Neural cell (in vitro differentiated cells): ENCODE results near the gene ARHGAP42. TPM values are rescaled to one million over a fixed set of nuclear protein-coding genes. Genes with fewer than 3 reads are reported as not detected.

ENCODE experiments used
- H2AFZ ChIP-seq: fragments of 200-600, 300-800 bp; sonication (generic), shearing (Covaris generic); 2 replicates; pipeline ENCODE4 v1.6.0; 2014; ENCODE audit warnings: low read depth, mild to moderate bottlenecking, antibody characterized with exemption, low read length, moderate library complexity
- H3F3A ChIP-seq: fragments of 200-600 bp; shearing (Covaris generic); 2 replicates; pipeline ENCODE4 v1.6.1; 2016; ENCODE audit warnings: mild to moderate bottlenecking, moderate library complexity, mixed read lengths, antibody characterized with exemption, low read length; ENCODE audit not compliant: insufficient read depth, poor library complexity, severe bottlenecking
- H3K27ac ChIP-seq: fragments of 200-600, 300-800 bp; sonication (generic), shearing (Covaris generic); 2 replicates; pipeline ENCODE4 v1.5.1; 2014; ENCODE audit warnings: mild to moderate bottlenecking, low read length, moderate library complexity
- H3K27me3 ChIP-seq: fragments of 300-800, 200-600 bp; sonication (generic), shearing (Covaris generic); 2 replicates; pipeline ENCODE4 v1.6.0; 2014; ENCODE audit warnings: mild to moderate bottlenecking, low read depth, low read length, moderate library complexity; ENCODE audit not compliant: insufficient read depth
- H3K36me3 ChIP-seq: fragments of 300-800, 200-600 bp; sonication (generic), shearing (Covaris generic); 2 replicates; pipeline ENCODE4 v1.5.1; 2014; ENCODE audit warnings: mild to moderate bottlenecking, antibody characterized with exemption, low read length, moderate library complexity; ENCODE audit not compliant: insufficient read depth
- H3K4me2 ChIP-seq: fragments of 300-800, 200-600 bp; sonication (generic), shearing (Covaris generic); 2 replicates; pipeline ENCODE4 v1.6.0; 2014; ENCODE audit warnings: mild to moderate bottlenecking, low read length
- H3K4me3 ChIP-seq: fragments of 300-800, 200-600 bp; sonication (generic), shearing (Covaris generic); 2 replicates; pipeline ENCODE4 v1.5.1; 2014; ENCODE audit warnings: mild to moderate bottlenecking, low read length, moderate library complexity
- H3K79me2 ChIP-seq: fragments of 200-600 bp; shearing (Covaris generic); replicated peaks from 2 replicates; pipeline ENCODE4 v1.6.0; 2014; ENCODE audit warnings: mild to moderate bottlenecking, low read length, moderate library complexity; ENCODE audit not compliant: insufficient read depth
- H3K9ac ChIP-seq: fragments of 300-800, 200-600 bp; sonication (generic), shearing (Covaris generic); 2 replicates; pipeline ENCODE4 v1.6.1; 2016; ENCODE audit warnings: mild to moderate bottlenecking, low read length, mixed read lengths
- H3K9me2 ChIP-seq: fragments of 200-600 bp; shearing (Covaris generic); 2 replicates; pipeline ENCODE4 v1.6.1; 2016; ENCODE audit warnings: mild to moderate bottlenecking, low read length, mixed read lengths; ENCODE audit not compliant: insufficient read depth
- H3K9me3 ChIP-seq: fragments of 200-600, 300-800 bp; sonication (generic), shearing (Covaris generic); 2 replicates; pipeline ENCODE4 v1.6.1; 2016; ENCODE audit warnings: mild to moderate bottlenecking, mixed run types, low read length, moderate library complexity, mixed read lengths
- H4K20me1 ChIP-seq: fragments of 200-600 bp; shearing (Covaris generic); 2 replicates; pipeline ENCODE4 v1.6.1; 2016; ENCODE audit warnings: mild to moderate bottlenecking, mixed run types; ENCODE audit not compliant: insufficient read depth
- EP300 ChIP-seq: fragments of 450-650 bp; conservative IDR thresholded peaks from 2 replicates; pipeline ENCODE4 v1.6.1; 2014; ENCODE audit warnings: antibody characterized with exemption, mild to moderate bottlenecking, moderate library complexity; ENCODE audit not compliant: poor library complexity, severe bottlenecking
- EZH2 ChIP-seq: fragments of 200-600, 300-800 bp; shearing (Covaris generic), sonication (generic); IDR thresholded peaks from 2 replicates; pipeline ENCODE4 v1.6.1; 2014; ENCODE audit warnings: antibody characterized with exemption, low read length, borderline replicate concordance, mild to moderate bottlenecking; ENCODE audit not compliant: insufficient read depth, poor library complexity, severe bottlenecking
- MXI1 ChIP-seq: fragments of 450-650 bp; conservative IDR thresholded peaks from 2 replicates; pipeline ENCODE4 v1.6.1; 2014; ENCODE audit warnings: antibody characterized with exemption, mild to moderate bottlenecking; ENCODE audit not compliant: poor library complexity, severe bottlenecking
- POLR2AphosphoS5 ChIP-seq: IDR thresholded peaks from 2 replicates; pipeline ENCODE4 v1.6.1; 2012
- RAD21 ChIP-seq: fragments of 450-650 bp; conservative IDR thresholded peaks from 2 replicates; pipeline ENCODE4 v1.6.1; 2014; ENCODE audit warnings: antibody characterized with exemption, mild to moderate bottlenecking, moderate library complexity
- SMC3 ChIP-seq: fragments of 450-650 bp; conservative IDR thresholded peaks from 2 replicates; pipeline ENCODE4 v1.6.1; 2014; ENCODE audit warnings: antibody characterized with exemption, mild to moderate bottlenecking, moderate library complexity; ENCODE audit not compliant: poor library complexity
- TAF1 ChIP-seq: IDR thresholded peaks from 2 replicates; pipeline ENCODE4 v1.6.1; 2012; ENCODE audit warnings: low read depth
- polyA plus RNA-seq: library from polyadenylated mRNA; depleted of rRNA; stranded (reverse); fragments of >200 nt; gene quantifications from 2 replicates; pipeline ENCODE4 v1.2.3, GENCODE V29; 2014
- TF ChIP-seq, protein P1 (sequence below): fragments of 450-650 bp; IDR thresholded peaks from 2 replicates; pipeline ENCODE4 v1.5.1; 2014; ENCODE audit warnings: antibody characterized with exemption, mild to moderate bottlenecking, moderate library complexity; ENCODE audit not compliant: poor library complexity, severe bottlenecking
- TF ChIP-seq, protein P2 (sequence below): IDR thresholded peaks from 2 replicates; pipeline ENCODE4 v1.6.1; 2012; ENCODE audit warnings: borderline replicate concordance

ARHGAP42 gene
- polyA plus RNA-seq, 1 donor from 2014 or later: 0.64 TPM

DNA sequence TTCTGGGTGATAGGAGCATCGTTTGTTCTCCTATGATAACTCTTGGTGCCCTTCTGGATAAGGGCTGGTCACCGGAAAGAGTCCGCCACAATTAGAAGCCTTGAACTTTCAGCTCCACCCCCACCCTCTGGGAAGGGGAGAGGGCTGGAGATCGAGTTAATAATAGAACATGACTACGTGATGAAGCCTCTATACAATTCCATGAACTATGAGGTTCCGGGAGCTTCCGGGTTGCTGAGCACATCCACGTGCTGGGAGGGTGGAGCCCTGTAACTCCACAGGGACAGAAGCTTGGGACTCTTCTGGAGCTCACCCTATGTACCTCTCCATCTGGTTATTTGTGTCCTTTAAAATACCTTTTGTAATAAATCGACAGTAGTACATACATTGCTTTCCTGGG is 40.3 kb downstream of the ARHGAP42 start:
- H3K27ac ChIP-seq: no peak overlapping the region
- no peaks in the 10 kb centered on the region for H3K9me2 ChIP-seq
- H3K9ac ChIP-seq: no peak overlapping the region
- no peaks in the 10 kb centered on the region for H3K79me2 ChIP-seq
- no peaks in the 10 kb centered on the region for H4K20me1 ChIP-seq
- no peak overlapping the region for H3K4me3 ChIP-seq
- H3K36me3 ChIP-seq: no peaks in the 10 kb centered on the region
- no peaks in the 10 kb centered on the region for H3F3A ChIP-seq
- no peaks in the 10 kb centered on the region for H3K9me3 ChIP-seq
- no peaks in the 10 kb centered on the region for H3K27me3 ChIP-seq
- no peak for TF ChIP-seq POLR2AphosphoS5
- TF ChIP-seq EZH2: no peak
- TF ChIP-seq TAF1: no peak
- no peak for TF ChIP-seq MXI1
- TF ChIP-seq, protein P1, sequence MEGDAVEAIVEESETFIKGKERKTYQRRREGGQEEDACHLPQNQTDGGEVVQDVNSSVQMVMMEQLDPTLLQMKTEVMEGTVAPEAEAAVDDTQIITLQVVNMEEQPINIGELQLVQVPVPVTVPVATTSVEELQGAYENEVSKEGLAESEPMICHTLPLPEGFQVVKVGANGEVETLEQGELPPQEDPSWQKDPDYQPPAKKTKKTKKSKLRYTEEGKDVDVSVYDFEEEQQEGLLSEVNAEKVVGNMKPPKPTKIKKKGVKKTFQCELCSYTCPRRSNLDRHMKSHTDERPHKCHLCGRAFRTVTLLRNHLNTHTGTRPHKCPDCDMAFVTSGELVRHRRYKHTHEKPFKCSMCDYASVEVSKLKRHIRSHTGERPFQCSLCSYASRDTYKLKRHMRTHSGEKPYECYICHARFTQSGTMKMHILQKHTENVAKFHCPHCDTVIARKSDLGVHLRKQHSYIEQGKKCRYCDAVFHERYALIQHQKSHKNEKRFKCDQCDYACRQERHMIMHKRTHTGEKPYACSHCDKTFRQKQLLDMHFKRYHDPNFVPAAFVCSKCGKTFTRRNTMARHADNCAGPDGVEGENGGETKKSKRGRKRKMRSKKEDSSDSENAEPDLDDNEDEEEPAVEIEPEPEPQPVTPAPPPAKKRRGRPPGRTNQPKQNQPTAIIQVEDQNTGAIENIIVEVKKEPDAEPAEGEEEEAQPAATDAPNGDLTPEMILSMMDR: no peak
- TF ChIP-seq, protein P2, sequence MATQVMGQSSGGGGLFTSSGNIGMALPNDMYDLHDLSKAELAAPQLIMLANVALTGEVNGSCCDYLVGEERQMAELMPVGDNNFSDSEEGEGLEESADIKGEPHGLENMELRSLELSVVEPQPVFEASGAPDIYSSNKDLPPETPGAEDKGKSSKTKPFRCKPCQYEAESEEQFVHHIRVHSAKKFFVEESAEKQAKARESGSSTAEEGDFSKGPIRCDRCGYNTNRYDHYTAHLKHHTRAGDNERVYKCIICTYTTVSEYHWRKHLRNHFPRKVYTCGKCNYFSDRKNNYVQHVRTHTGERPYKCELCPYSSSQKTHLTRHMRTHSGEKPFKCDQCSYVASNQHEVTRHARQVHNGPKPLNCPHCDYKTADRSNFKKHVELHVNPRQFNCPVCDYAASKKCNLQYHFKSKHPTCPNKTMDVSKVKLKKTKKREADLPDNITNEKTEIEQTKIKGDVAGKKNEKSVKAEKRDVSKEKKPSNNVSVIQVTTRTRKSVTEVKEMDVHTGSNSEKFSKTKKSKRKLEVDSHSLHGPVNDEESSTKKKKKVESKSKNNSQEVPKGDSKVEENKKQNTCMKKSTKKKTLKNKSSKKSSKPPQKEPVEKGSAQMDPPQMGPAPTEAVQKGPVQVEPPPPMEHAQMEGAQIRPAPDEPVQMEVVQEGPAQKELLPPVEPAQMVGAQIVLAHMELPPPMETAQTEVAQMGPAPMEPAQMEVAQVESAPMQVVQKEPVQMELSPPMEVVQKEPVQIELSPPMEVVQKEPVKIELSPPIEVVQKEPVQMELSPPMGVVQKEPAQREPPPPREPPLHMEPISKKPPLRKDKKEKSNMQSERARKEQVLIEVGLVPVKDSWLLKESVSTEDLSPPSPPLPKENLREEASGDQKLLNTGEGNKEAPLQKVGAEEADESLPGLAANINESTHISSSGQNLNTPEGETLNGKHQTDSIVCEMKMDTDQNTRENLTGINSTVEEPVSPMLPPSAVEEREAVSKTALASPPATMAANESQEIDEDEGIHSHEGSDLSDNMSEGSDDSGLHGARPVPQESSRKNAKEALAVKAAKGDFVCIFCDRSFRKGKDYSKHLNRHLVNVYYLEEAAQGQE: no peak
- TF ChIP-seq SMC3: no peak
- TF ChIP-seq RAD21: no peak
- no peak for TF ChIP-seq EP300
- no peak overlapping the region for H3K4me2 ChIP-seq
- H2AFZ ChIP-seq: no peak overlapping the region

DNA sequence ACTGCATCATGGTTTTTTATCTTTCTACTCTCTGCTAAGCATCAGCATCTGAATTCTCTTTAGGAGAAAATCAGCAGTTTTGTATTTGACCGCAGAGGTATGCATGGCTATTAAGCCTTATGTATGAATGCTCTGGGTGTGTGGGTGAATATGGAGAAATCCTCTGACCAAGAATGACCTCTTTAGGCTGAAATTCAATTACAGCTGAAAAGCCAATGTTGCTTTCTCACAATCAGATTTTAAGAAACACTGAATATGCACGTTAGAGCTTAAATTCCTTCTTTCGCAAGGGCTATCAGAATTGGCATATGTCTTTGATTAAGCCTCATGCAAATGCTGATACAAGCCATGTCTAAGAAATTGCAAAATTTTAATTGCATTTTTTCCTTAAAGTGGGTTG is 43.2 kb downstream of the ARHGAP42 start:
- Histone ChIP-seq H3K27me3 (no peaks in the 10 kb centered on the region), H3K27ac (no peak overlapping the region), H3K79me2 (no peaks in the 10 kb centered on the region), H3F3A (no peaks in the 10 kb centered on the region), H3K4me3 (no peak overlapping the region), H3K4me2 (no peak overlapping the region), H3K9me2 (no peaks in the 10 kb centered on the region), H3K36me3 (no peaks in the 10 kb centered on the region), H3K9me3 (no peaks in the 10 kb centered on the region), H2AFZ (no peak overlapping the region), H4K20me1 (no peaks in the 10 kb centered on the region), H3K9ac (no peak overlapping the region)
- TF ChIP-seq SMC3: no peak
- TF ChIP-seq POLR2AphosphoS5: no peak
- no peak for TF ChIP-seq TAF1
- TF ChIP-seq EZH2: no peak
- no peak for TF ChIP-seq EP300
- TF ChIP-seq RAD21: no peak
- TF ChIP-seq, protein P1: no peak
- TF ChIP-seq, protein P2: no peak
- no peak for TF ChIP-seq MXI1
